ENCODE measurements around the gene KCTD2.
"Not testable (repeated sequence)": the region's sequence is repeated elsewhere in the genome, so short reads cannot be mapped to it uniquely, and the experiment has no call there.

- not testable (repeated sequence) for TF ChIP-seq CTCF (conservative IDR thresholded peaks at IDR 0.05; ENCODE audit: low read length); EZH2phosphoT487 (IDR thresholded peaks at IDR 0.05; ENCODE audit: borderline replicate concordance)
Measured at GRCh38 chr17:75026650-75027049, 20.4 kb upstream of the KCTD2 start.

Measured in Loucy (cell line).